Karpas-422 (cell line): ENCODE results near the gene CRELD2. TPM values are rescaled to one million over a fixed set of nuclear protein-coding genes. Genes with fewer than 3 reads are reported as not detected.

Source experiments
- DNase-seq: peaks from one replicate; pipeline ENCODE4 v3.0.0-alpha.2; 2015
- H2AFZ ChIP-seq: fragments of 200-600 bp; sonication (generic); 2 replicates; pipeline ENCODE4 v1.6.1; 2014; ENCODE audit warnings: antibody characterized with exemption, low read length, mixed read lengths
- H3K27ac ChIP-seq: fragments of 200-600 bp; sonication (generic); 2 replicates; pipeline ENCODE4 v1.5.1; 2014; ENCODE audit warnings: mild to moderate bottlenecking, low read length, moderate library complexity
- H3K27me3 ChIP-seq: fragments of 200-600 bp; sonication (generic); 2 replicates; pipeline ENCODE4 v1.6.1; 2014; ENCODE audit warnings: low read length, mixed read lengths
- H3K36me3 ChIP-seq: fragments of 200-600 bp; sonication (generic); 2 replicates; pipeline ENCODE4 v1.6.1; 2014; ENCODE audit warnings: low read length, mixed read lengths; ENCODE audit not compliant: insufficient read depth
- H3K4me1 ChIP-seq: fragments of 200-600 bp; sonication (generic); 2 replicates; pipeline ENCODE4 v1.6.1; 2014; ENCODE audit warnings: mild to moderate bottlenecking, low read length, mixed read lengths
- H3K4me2 ChIP-seq: fragments of 200-600 bp; sonication (generic); 2 replicates; pipeline ENCODE4 v1.6.1; 2014; ENCODE audit warnings: low read length, low read depth, mild to moderate bottlenecking; ENCODE audit not compliant: poor library complexity, severe bottlenecking
- H3K4me3 ChIP-seq: fragments of 200-600 bp; sonication (generic); 2 replicates; pipeline ENCODE4 v1.5.1; 2014; ENCODE audit warnings: mild to moderate bottlenecking, antibody characterized with exemption, low read length, mixed read lengths
- H3K79me2 ChIP-seq: fragments of 200-600 bp; sonication (generic); 2 replicates; pipeline ENCODE4 v1.6.1; 2014; ENCODE audit warnings: mild to moderate bottlenecking, low read length, mixed read lengths
- H3K9ac ChIP-seq: fragments of 200-600 bp; sonication (generic); 2 replicates; pipeline ENCODE4 v1.6.0; 2014; ENCODE audit warnings: low read length
- H3K9me2 ChIP-seq: fragments of 200-600 bp; sonication (generic), shearing (Covaris generic); replicated peaks from 2 replicates; pipeline ENCODE4 v1.6.0; 2014; ENCODE audit warnings: mild to moderate bottlenecking, low read length, moderate library complexity; ENCODE audit not compliant: insufficient read depth
- H3K9me3 ChIP-seq: fragments of 300-700, 200-600 bp; sonication (generic); 2 replicates; pipeline ENCODE4 v1.6.1; 2014; ENCODE audit warnings: low read length, mixed read lengths
- H4K20me1 ChIP-seq: fragments of 200-600 bp; sonication (generic); 2 replicates; pipeline ENCODE4 v1.6.1; 2014; ENCODE audit warnings: mild to moderate bottlenecking, antibody characterized with exemption, low read length, low read depth; ENCODE audit not compliant: insufficient read depth
- total RNA-seq: library from RNA; depleted of rRNA; stranded (reverse); fragments of >200 nt; shearing (Covaris generic); gene quantifications from 2 replicates; pipeline ENCODE4 v1.2.3, GENCODE V29; 2014; ENCODE audit warnings: low replicate concordance

Gene CRELD2
- total RNA-seq, 1 experiment from 2014 or later: 12.7 TPM

- Histone ChIP-seq H3K9ac (no peak overlapping the region), H2AFZ (no peak overlapping the region), H3K79me2 (no peaks in the 10 kb centered on the region), H3K9me2 (no peaks in the 10 kb centered on the region), H3K36me3 (0 out of 2 replicates have a peak, but pooled peaks cover 7% of the 10 kb centered on the region), H3K4me2 (no peak overlapping the region), H4K20me1 (no peaks in the 10 kb centered on the region), H3K27ac (no peak overlapping the region), H3K27me3 (no peaks in the 10 kb centered on the region), H3K4me3 (no peak overlapping the region), H3K4me1 (no peaks in the 10 kb centered on the region), H3K9me3 (no peaks in the 10 kb centered on the region)
- DNase-seq: no peak
Measured at GRCh38 chr22:49904040-49904369, 14.4 kb upstream of the CRELD2 start.

- Histone ChIP-seq H3K27me3 (no peaks in the 10 kb centered on the region), H3K9me2 (no peaks in the 10 kb centered on the region), H3K79me2 (no peaks in the 10 kb centered on the region), H2AFZ (no peak overlapping the region), H3K9ac (no peak overlapping the region), H3K36me3 (0 out of 2 replicates have a peak, but pooled peaks cover 7% of the 10 kb centered on the region), H3K4me2 (no peak overlapping the region), H3K9me3 (no peaks in the 10 kb centered on the region), H3K4me1 (no peaks in the 10 kb centered on the region), H3K4me3 (no peak overlapping the region), H3K27ac (no peak overlapping the region), H4K20me1 (no peaks in the 10 kb centered on the region)
- no peak for DNase-seq
Measured at GRCh38 chr22:49905465-49905864, 13.0 kb upstream of the CRELD2 start.

GRCh38 chr22:49906071-49906798 is 12.2 kb upstream of the CRELD2 start:
- Histone ChIP-seq H3K4me3 (no peak overlapping the region), H3K9ac (no peak overlapping the region), H3K4me1 (no peaks in the 10 kb centered on the region), H3K4me2 (no peak overlapping the region), H4K20me1 (no peaks in the 10 kb centered on the region), H3K27ac (no peak overlapping the region), H3K79me2 (no peaks in the 10 kb centered on the region), H2AFZ (no peak overlapping the region), H3K9me3 (no peaks in the 10 kb centered on the region), H3K9me2 (no peaks in the 10 kb centered on the region), H3K27me3 (no peaks in the 10 kb centered on the region), H3K36me3 (0 out of 2 replicates have a peak, but pooled peaks cover 4% of the 10 kb centered on the region)
- no peak for DNase-seq

- no peak overlapping the region for H3K9ac ChIP-seq
- no peak overlapping the region for H3K27ac ChIP-seq
- H3K79me2 ChIP-seq: no peaks in the 10 kb centered on the region
- no peaks in the 10 kb centered on the region for H3K9me2 ChIP-seq
- no peaks in the 10 kb centered on the region for H3K4me1 ChIP-seq
- H3K27me3 ChIP-seq: no peaks in the 10 kb centered on the region
- H4K20me1 ChIP-seq: no peaks in the 10 kb centered on the region
- H3K4me2 ChIP-seq: no peak overlapping the region
- DNase-seq: no peak
- no peak overlapping the region for H3K4me3 ChIP-seq
- H2AFZ ChIP-seq: no peak overlapping the region
- H3K36me3 ChIP-seq: no peaks in the 10 kb centered on the region
- no peaks in the 10 kb centered on the region for H3K9me3 ChIP-seq
Measured at GRCh38 chr22:49906799-49907290, 11.6 kb upstream of the CRELD2 start.

- H3K4me3 ChIP-seq: no peak overlapping the region
- H3K27me3 ChIP-seq: no peaks in the 10 kb centered on the region
- no peaks in the 10 kb centered on the region for H3K36me3 ChIP-seq
- H3K79me2 ChIP-seq: no peaks in the 10 kb centered on the region
- no peaks in the 10 kb centered on the region for H3K9me3 ChIP-seq
- H4K20me1 ChIP-seq: no peaks in the 10 kb centered on the region
- H2AFZ ChIP-seq: no peak overlapping the region
- H3K9me2 ChIP-seq: no peaks in the 10 kb centered on the region
- H3K9ac ChIP-seq: no peak overlapping the region
- no peak overlapping the region for H3K4me2 ChIP-seq
- DNase-seq: no peak
- H3K4me1 ChIP-seq: no peaks in the 10 kb centered on the region
- no peak overlapping the region for H3K27ac ChIP-seq
Measured at GRCh38 chr22:49907807-49908206, 10.6 kb upstream of the CRELD2 start.

GRCh38 chr22:49909476-49910205 is 8.8 kb upstream of the CRELD2 start:
- no peak for DNase-seq
- Histone ChIP-seq H3K9me2 (no peaks in the 10 kb centered on the region), H3K79me2 (no peaks in the 10 kb centered on the region), H3K4me2 (no peak overlapping the region), H4K20me1 (no peaks in the 10 kb centered on the region), H3K4me1 (no peaks in the 10 kb centered on the region), H3K27me3 (no peaks in the 10 kb centered on the region), H3K9ac (no peak overlapping the region), H3K9me3 (no peaks in the 10 kb centered on the region), H2AFZ (no peak overlapping the region), H3K4me3 (no peak overlapping the region), H3K27ac (no peak overlapping the region), H3K36me3 (no peaks in the 10 kb centered on the region)

- no peaks in the 10 kb centered on the region for H3K36me3 ChIP-seq
- no peak overlapping the region for H3K27ac ChIP-seq
- H3K9me2 ChIP-seq: no peaks in the 10 kb centered on the region
- no peak for DNase-seq
- no peak overlapping the region for H3K9ac ChIP-seq
- H3K4me1 ChIP-seq: no peaks in the 10 kb centered on the region
- no peak overlapping the region for H3K4me2 ChIP-seq
- no peaks in the 10 kb centered on the region for H3K79me2 ChIP-seq
- H2AFZ ChIP-seq: no peak overlapping the region
- no peaks in the 10 kb centered on the region for H3K27me3 ChIP-seq
- H4K20me1 ChIP-seq: no peaks in the 10 kb centered on the region
- H3K4me3 ChIP-seq: no peak overlapping the region
- H3K9me3 ChIP-seq: no peaks in the 10 kb centered on the region
Measured at GRCh38 chr22:49910229-49911155, 7.9 kb upstream of the CRELD2 start.
